Tibial nerve (tissue), 4 donors: ENCODE data around the gene CIB2. TPM values are rescaled to one million over a fixed set of nuclear protein-coding genes. Genes with fewer than 3 reads are reported as not detected.

Experiments
- DNase-seq, 2 donors: peaks; one replicate each; pipeline ENCODE4 v3.0.0-alpha.2; 2019; ENCODE audit warnings: low spot score in 2 of 2
- H3K27ac ChIP-seq, 4 donors: fragments of 200-600 bp; sonication (generic) in 3 of 4; one replicate each; pipeline ENCODE4 v1.5.1; 2017 to 2019; ENCODE audit warnings: mild to moderate bottlenecking in 1 of 4
- H3K27me3 ChIP-seq, 2 donors: fragments of 200-600 bp; sonication (generic) in 1 of 2; one replicate each; pipeline versions ENCODE4 v1.5.1 to v1.6.0; 2017 to 2019
- H3K36me3 ChIP-seq, 3 donors: fragments of 200-600 bp; sonication (generic); one replicate each; pipeline ENCODE4 v1.5.1; 2018 to 2019
- H3K4me1 ChIP-seq, 4 donors: fragments of 200-600 bp; sonication (generic) in 3 of 4; one replicate each; pipeline ENCODE4 v1.5.1; 2017 to 2019
- H3K4me3 ChIP-seq, 4 donors: fragments of 200-600 bp; sonication (generic) in 3 of 4; one replicate each; pipeline ENCODE4 v1.5.1; 2017 to 2019; ENCODE audit warnings: mild to moderate bottlenecking in 1 of 4, moderate library complexity in 1 of 4
- H3K9me3 ChIP-seq, 4 donors: fragments of 200-600 bp; sonication (generic) in 3 of 4; one replicate each; pipeline ENCODE4 v1.5.1; 2017 to 2019
- CTCF ChIP-seq, 5 experiments: fragments of 200-600 bp in 3 of 5; fragments of 450-650 bp in 2 of 5; sonication (generic) in 3 of 5; IDR thresholded peaks; one replicate each; pipeline ENCODE4 v1.5.1; 2016 to 2019; ENCODE audit warnings: antibody characterized with exemption in 5 of 5, mild to moderate bottlenecking in 3 of 5, moderate library complexity in 2 of 5
- EP300 ChIP-seq, 2 donors: sonication (generic); formaldehyde crosslinking; IDR thresholded peaks; one replicate each; pipeline ENCODE4 v1.6.1; 2017; ENCODE audit warnings: antibody characterized with exemption in 2 of 2, mild to moderate bottlenecking in 1 of 2
- POLR2A ChIP-seq, 2 donors: fragments of 450-650 bp; IDR thresholded peaks; one replicate each; pipeline ENCODE4 v1.6.1; 2017; ENCODE audit warnings: antibody characterized with exemption in 2 of 2, mild to moderate bottlenecking in 2 of 2, moderate library complexity in 2 of 2
- WGBS, 2 donors: methylation state at CpG; one replicate each; pipeline ENCODE4 v1.1.5; 2018; 5-methylcytosine and 5-hydroxymethylcytosine counted together
- total RNA-seq, 4 donors: library from RNA; depleted of rRNA; stranded (reverse); fragments of >200 nt; gene quantifications; one replicate each; pipeline ENCODE4 v1.1.0, GENCODE V29; 2016

The CIB2 gene
- total RNA-seq, 4 donors from 2014 or later: 0.63 to 11.0 (median 2.8) TPM

DNA sequence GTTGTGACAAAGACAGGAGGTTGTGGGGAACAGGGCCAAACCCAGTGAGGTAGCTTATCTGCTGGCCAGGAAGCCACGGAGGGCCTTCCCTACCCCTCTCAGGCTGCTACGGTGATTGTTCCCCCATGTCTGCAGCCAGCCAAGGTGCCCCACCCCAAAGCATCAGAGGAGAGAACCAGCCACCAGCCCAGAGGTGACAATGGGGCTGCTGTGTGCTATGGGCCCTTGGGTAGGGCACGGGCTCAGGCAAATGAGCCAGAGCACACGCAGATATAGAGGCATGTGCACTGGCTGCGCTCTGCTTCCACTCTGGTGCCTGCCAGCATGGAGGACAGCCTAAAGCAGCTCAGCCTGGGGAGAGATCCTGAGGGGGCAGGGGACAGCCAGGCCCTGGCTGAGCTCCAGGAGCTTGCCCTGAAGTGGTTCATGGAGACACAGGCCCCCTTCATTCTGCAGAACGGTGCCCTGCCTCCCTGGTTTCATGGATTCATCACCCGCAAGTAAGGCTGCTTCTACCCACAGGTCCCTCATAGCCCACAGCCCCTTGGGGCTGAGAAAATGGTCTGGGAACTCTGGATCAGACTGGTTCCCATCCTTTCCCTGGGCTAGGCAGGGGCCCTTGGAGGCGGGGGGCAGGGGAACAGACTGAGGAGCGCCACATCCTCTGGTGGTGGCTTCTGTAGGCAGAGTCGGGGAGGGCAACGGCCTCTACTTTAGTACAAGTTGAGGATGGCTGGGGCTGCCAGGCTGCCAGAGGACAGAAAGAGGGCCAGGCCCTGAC lies 38.8 kb downstream of the CIB2 start, which contains the start of gene SH2D7:
Gene SH2D7 (plus strand): TSS at position 301 of the 781 bp plus-strand sequence. CDS start 24 bp downstream, at position 325.
- TF ChIP-seq CTCF (IDR thresholded peaks at IDR 0.05) (no peak), POLR2A (IDR thresholded peaks at IDR 0.05) (no peak), EP300 (IDR thresholded peaks at IDR 0.05) (no peak)
- Histone ChIP-seq H3K36me3 (no peaks in the 10 kb centered on the region), H3K9me3 (no peaks in the 10 kb centered on the region), H3K4me1 (peaks cover 0 to 12% (median 0%) of the 10 kb centered on the region in 4 donors), H3K27me3 (no peaks in the 10 kb centered on the region), H3K4me3 (no peak within 1 kb of the TSS), H3K27ac (no peak within 1 kb of the TSS)
- 64 to 73% methylated on average over 9 to 11 of the region's 11 CpGs for WGBS, 2 donors
- no peak for DNase-seq

GRCh38 chr15:78090422-78091063 lies 40.7 kb downstream of the CIB2 start:
- no peak for TF ChIP-seq CTCF (IDR thresholded peaks at IDR 0.05)
- no peak for TF ChIP-seq POLR2A (IDR thresholded peaks at IDR 0.05)
- TF ChIP-seq EP300 (IDR thresholded peaks at IDR 0.05): no peak
- no peaks in the 10 kb centered on the region for H3K9me3 ChIP-seq
- H3K27ac ChIP-seq: no peak overlapping the region
- WGBS, 2 donors: 91 to 93% methylated on average over 3 of the region's 3 CpGs
- DNase-seq: no peak
- no peaks in the 10 kb centered on the region for H3K36me3 ChIP-seq
- H3K27me3 ChIP-seq: no peaks in the 10 kb centered on the region
- no peak overlapping the region for H3K4me3 ChIP-seq
- H3K4me1 ChIP-seq: peaks cover 0 to 12% (median 0%) of the 10 kb centered on the region in 4 donors

DNA sequence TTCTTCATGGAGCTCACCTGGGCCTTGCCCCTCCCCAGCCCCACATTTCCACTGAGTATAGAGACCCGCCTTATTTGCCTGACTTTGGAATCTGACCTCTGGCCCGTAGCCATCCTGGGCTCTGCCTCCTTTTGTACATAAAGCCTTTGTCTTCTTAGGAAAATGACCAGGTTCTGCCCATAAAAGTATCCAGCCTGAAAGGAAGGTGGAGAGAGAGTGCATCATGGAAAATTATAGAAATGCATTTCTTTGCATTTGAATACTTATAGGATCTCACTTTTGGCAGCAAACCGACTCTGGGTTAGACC lies 42.5 kb downstream of the CIB2 start:
- Histone ChIP-seq H3K9me3 (no peaks in the 10 kb centered on the region), H3K27me3 (no peaks in the 10 kb centered on the region), H3K36me3 (no peaks in the 10 kb centered on the region), H3K27ac (no peak overlapping the region), H3K4me1 (peaks cover 0 to 19% (median 0%) of the 10 kb centered on the region in 4 donors), H3K4me3 (no peak overlapping the region)
- no peak for TF ChIP-seq CTCF (IDR thresholded peaks at IDR 0.05)
- TF ChIP-seq POLR2A (IDR thresholded peaks at IDR 0.05): no peak
- TF ChIP-seq EP300 (IDR thresholded peaks at IDR 0.05): no peak
- WGBS, 2 donors: 59 to 63% methylated on average over 3 of the region's 3 CpGs
- DNase-seq: no peak

GRCh38 chr15:78087951-78088772 lies 43.1 kb downstream of the CIB2 start:
- H3K9me3 ChIP-seq: no peaks in the 10 kb centered on the region
- TF ChIP-seq EP300 (IDR thresholded peaks at IDR 0.05): no peak
- DNase-seq: no peak
- 79 to 84% methylated on average over 12 of the region's 12 CpGs for WGBS, 2 donors
- no peaks in the 10 kb centered on the region for H3K27me3 ChIP-seq
- no peak overlapping the region for H3K27ac ChIP-seq
- H3K4me1 ChIP-seq: peaks cover 0 to 16% (median 0%) of the 10 kb centered on the region in 4 donors
- no peak overlapping the region for H3K4me3 ChIP-seq
- no peaks in the 10 kb centered on the region for H3K36me3 ChIP-seq

DNA sequence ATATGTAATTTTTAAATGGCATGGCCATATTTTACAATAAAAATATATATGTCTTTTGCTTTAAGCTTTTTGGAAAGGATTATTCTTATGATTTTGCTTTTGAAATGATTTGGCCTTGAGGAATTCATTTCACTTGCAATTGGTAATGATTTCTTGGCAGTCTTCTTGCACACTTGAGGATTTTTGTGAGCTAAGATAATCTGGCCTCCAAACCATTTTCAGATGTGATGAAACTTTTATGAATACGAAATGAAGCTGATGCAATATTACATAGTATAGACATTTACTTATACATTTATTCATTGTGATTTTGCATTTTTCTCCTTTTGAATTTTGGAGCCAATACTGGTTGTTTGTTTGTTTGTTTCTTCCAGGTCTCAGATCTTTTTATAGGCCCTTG lies 45.3 kb downstream of the CIB2 start:
- H3K36me3 ChIP-seq: no peaks in the 10 kb centered on the region
- peaks cover 0 to 13% (median 0%) of the 10 kb centered on the region in 4 donors for H3K4me1 ChIP-seq
- TF ChIP-seq EP300 (IDR thresholded peaks at IDR 0.05): peak in 1 of 2 donors; percentile 16
- TF ChIP-seq CTCF (IDR thresholded peaks at IDR 0.05): no peak
- H3K4me3 ChIP-seq: no peak overlapping the region
- H3K27ac ChIP-seq: no peak overlapping the region
- no peaks in the 10 kb centered on the region for H3K9me3 ChIP-seq
- no peak for DNase-seq
- 61 to 63% methylated on average over 1 of the region's 1 CpG for WGBS, 2 donors
- no peaks in the 10 kb centered on the region for H3K27me3 ChIP-seq
